ENCODE measurements around the gene DYNC1LI1.
"Not testable (repeated sequence)": the region's sequence is repeated elsewhere in the genome, so short reads cannot be mapped to it uniquely, and the experiment has no call there.

The DYNC1LI1 gene

DNA sequence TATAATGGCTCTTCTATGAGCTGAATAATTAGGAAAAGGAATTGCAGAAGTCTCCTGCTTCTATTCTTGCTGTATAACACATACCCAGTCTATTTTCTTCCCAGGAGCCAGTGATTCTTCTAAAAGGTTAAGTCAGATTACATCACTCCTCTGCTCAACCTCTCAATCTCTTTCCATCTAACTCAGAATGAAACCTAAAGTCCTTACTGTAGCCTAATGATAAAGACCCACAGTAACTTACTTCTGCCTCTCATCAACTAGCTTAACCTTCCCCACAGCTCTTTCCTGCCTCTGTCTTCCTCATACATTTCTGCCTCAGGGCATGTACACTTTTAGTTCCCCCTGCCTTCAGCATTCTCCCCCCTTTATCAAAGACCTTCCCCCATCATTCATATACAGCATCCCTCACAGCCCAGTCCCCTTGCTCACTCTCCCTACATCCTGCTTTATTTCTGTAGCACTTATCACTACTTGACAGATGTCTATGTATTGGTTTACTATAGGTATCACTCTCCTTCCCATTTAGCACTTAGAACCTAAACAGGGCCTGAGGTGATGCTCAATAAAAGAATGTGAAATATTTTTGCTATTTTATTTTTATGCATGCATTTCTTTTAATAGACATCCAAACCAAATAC, 39.5 kb downstream of the DYNC1LI1 start:
- no peak for DNase-seq (ENCODE audit: low read depth)

DNA sequence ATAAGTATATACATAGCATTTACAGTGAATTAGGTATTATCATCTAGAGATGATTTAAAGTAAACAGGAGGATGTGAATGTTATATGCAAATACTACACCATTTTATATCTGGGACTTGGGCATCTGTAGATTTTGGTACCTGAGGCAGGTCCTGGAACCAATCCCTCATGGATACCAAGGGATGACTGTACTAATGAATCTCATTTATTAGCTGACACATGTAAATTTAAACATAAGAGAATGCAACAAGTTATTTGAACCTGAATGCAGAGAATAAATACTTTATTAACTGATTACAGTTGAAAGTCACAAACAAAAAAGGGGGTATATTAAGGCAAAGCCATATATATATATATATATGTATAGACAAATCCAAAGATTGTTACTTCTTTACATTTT, 44.9 kb downstream of the DYNC1LI1 start:
- DNase-seq (ENCODE audit: low read depth): no peak

DNA sequence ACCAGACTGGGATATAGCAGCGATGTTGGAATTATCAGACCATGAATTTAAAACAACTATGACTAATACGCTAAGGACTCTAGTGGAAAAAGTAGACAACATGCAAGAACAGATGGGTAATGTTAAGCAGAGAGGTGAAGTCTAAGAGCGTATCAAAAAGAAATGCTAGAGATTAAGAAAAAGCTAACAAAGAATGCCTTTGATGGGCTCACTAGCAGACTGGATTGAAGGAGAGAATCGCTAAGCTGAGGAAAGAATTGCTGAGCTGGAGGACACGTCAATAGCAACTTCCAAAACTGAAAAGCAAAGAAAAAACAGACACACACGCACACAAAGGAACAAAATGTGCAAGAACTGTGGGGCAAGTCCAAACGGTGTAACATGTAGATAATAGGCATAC, 48.0 kb downstream of the DYNC1LI1 start:
- no peak for DNase-seq (ENCODE audit: low read depth)

DNA sequence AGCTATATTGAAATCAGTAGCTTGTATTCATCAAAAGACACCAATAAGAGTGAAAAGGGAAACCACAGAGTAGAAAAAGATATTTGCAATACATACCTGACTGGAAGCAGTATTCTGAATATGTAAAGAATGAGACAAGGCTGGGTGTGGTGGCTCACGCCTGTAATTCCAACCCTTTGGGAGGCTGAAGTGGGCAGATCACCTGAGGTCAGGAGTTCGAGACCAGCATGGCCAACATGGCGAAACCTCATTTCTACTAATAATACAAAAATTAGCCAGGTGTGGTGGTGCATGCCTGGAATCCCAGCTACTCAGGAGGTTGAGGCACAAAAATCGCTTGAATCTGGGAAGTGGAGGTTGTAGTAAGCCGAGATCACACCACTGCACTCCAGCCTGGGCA, 51.7 kb downstream of the DYNC1LI1 start:
- DNase-seq (ENCODE audit: low read depth): not testable (repeated sequence)

DNA sequence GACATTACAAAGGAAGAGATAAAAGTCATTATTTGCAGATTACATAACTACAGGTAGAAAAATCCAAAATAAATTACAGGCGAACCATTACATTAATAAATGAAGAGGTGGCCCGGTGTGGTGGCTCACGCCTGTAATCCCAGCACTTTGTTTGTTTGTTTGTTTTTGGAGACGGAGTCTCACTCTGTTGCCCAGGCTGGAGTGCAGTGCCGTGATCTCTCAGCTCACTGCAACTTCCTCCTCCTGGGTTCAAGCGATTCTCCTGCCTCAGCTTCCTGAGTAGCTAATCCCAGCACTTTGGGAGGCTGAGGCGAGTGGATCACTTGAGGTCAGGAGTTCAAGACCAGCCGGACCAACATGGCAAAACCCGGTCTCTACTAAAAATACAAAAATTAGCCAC, 53.9 kb downstream of the DYNC1LI1 start:
- not testable (repeated sequence) for DNase-seq (ENCODE audit: low read depth)

DNA sequence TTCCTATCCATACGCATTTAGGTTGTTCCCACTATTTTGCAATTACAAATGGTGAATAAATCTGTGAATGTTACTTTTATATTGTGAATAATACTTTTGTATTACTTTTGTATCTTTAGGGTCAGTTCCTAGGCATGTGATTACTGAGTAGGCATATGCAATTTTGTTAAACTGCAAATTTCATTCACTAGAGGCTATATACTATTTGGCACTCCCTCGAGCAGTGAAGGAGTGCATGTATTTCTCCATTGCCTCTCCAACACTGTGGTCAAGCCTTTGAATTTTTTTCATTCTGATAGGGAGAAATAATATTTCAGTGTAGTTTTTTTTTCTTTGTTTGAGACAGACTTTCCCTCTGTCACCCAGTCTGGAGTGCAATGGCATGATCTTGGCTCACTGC, 59.7 kb downstream of the DYNC1LI1 start:
- no peak for DNase-seq (ENCODE audit: low read depth)

DNA sequence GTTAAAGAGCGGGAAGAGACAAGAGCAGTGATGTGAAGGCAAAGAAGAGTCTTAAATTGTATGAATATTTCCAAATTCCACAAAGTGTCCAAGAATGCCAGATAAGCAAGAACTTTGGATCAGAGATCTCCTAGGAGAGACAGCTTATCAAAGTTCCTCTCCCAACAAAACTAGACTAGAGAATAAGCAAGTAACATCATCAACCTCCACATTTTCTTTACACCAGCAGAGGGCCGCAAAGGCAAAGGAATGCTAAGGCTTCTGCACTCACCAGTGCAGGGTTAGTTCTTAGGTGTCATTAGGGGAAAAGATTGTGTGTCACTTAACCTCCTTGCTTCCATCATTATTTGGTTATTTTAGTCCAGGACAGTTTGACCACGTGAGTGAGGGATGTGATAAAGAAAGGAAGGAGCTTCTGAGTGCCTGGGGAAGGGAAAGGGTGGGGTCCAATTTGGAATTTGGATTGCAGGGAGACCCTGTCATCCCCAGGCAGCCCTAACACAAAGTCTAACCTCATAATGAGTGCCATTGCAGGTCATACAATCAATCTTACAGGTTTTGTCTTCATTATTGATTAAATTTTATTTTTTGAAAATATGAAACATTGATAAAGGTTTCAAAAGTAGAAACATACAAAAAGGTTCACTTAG, 60.5 kb downstream of the DYNC1LI1 start:
- no peak for DNase-seq (ENCODE audit: low read depth)

DNA sequence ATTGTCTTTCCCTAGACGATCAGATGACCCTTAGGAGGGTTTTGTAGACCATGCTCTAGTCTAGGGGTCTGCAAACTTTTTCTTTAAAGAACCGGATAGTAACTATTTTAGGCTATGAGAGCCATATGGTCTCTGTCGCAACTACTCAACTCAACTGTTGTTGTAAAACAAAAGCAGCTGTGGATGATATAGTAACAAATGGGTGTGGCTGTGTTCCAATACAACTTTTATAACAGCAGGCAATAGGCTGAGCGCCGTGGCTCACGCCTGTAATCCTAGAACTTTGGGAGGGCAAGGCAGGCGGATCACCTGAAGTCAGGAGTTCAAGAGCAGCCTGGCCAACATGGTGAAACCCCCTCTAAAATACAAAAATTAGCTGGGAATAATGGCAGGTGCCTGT, 61.9 kb downstream of the DYNC1LI1 start:
- no peak for DNase-seq (ENCODE audit: low read depth)

DNA sequence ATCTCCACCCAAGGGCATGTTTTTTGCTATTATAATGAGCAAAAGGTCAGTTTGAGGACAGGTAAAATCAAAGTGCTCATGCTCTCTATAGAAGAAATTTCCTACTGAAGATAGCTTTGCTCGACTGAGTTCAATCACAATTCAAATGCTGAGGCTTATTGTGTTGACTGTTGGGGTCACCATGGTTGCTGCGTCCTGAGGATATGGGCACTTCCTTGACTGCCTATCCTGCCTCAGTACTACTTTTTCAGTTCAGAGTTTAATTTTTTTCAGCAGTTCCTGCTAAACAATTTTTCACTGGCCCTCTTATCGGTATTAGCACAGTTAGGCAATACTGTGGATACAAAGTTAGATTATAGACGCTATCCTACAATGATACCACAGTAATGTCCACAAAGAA, 64.2 kb downstream of the DYNC1LI1 start:
- DNase-seq (ENCODE audit: low read depth): no peak

DNA sequence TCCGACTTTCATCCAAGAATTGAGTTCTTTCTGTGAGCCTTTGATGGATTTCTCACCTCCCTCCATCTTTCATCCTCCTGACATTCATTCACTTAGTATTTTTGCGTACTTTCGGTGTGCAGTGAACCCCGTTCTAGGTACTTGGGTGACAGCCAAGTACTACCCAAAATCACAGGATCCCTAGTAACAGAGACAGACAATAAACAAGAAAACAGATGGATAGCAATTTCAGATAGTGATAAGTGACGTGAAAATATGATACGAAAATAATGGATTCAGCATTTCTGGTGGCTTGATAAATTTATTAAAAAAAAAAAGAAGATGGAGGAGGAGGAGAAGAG, 67.7 kb downstream of the DYNC1LI1 start:
- DNase-seq (ENCODE audit: low read depth): peak; percentile 17

DNA sequence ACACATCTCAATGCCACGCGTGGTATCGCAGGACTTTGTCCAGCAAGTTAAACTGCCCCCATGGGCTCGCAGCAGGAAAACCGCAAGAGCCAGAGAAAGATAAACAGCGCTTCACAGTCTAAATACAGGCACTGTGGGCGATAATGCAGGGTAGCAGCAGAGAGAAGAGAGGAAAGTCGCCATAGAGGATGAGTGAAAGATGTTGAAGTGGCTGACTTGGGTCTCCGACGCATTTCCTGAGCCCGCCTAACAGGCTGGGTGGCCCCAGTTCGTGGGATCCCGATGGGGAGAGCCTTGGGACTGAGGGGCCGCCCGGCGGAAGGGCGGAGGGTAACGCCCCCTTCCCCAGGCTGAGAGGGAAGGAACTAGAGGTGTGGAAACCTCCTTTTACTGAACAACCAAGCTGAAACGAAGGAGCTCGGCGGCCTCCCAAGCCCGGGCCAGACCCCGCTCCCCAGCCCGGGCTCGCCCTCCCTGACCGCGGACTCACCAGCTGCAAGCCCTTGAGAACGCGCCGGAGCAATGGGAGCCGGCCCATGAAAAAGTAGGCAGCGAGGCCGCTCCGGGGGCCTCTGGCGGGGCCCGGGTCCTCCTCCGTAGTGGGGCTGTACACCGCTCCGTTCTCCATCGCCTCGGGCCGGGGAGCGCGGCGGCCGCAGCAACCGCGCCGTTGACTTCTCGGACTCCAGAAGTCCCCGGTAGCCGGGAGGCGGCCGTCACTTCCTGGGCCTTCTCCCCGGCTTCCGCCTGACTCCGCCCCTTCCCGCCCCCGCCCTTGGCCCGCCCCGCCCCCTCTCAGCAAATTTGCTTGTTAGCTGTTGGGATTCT, 68.3 kb downstream of the DYNC1LI1 start, which contains the start of gene CMTM6:
Gene CMTM6, minus strand, starts transcription at position 735 of the 828 bp plus-strand sequence. Its CDS starts 107 bp downstream, at position 628.
- DNase-seq (ENCODE audit: low read depth): peak; percentile 58

DNA sequence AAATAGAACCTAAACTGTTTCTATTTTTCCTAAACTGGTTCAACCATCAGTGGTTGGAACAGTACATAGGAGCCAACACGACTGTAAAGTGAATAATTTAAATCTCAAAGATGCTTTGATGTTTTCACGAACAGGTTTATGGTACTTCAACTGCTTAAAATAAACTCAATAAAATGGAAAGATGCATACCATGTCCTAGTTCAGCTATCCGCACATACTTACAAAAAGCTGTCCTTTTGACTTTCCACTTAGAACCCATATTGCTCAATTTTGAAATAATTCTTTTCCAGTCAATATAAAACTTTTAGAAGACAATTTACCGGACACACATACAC, 68.9 kb downstream of the DYNC1LI1 start:
- no peak for DNase-seq (ENCODE audit: low read depth)

DNA sequence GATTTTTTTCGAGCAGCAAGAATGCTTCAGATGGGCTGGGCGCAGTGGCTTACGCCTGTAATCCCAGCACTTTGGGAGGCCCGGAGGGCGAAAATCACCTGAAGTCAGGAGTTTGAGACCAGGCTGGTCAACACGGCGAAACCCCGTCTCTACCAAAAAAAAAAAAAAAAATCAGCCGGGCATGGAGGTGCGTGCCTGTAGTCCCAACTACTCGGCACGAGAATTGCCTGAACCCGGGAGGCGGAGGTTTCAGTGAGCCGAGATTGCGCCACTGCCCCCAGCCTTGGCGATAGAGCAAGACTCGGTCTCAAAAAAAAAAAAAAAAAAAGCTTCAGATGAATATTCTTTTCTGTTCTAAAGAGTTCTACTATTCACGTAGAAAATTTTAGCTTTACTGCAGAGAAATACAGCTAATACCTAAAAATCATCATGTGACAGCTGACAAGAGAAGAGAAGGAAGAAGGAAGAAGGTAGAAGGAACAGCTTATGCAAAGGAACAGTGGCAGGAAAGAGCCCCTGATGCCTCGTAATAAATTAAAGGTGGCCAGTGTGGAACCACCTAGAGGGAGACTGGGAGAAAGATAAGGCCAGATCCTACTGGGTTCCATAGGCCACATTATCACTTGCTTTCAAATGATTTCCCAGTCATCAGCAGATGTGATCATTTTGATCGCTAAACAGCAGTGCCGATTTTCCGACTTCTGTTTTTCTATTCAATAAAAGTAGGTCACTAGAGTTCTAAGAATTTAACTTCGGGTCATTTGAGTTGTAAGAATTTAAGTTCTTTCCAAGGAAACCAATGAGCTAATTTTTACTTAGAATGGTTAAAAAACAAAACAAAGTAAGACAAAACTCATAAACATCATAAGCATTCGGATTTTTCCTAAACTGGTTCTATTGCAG, 69.5 kb downstream of the DYNC1LI1 start:
- no peak for DNase-seq (ENCODE audit: low read depth)

DNA sequence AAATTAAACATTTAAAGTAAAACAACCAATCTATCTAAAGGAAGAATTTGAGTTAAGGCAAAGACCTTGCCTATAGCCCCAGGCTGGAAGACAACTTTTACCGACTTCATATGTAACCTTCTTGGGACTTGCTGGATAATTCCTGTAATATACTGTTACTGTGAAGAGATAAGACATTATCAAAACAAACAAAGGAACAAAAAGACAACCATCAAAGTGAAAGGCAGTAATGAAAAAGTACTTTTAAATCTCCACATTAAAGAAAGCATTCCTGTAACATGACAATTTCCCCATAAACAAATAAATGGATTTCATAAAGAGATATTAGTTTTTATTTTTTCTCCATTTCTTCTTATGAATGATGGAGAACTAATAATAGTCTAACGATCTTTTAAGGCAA, 70.4 kb downstream of the DYNC1LI1 start:
- DNase-seq (ENCODE audit: low read depth): no peak

DNA sequence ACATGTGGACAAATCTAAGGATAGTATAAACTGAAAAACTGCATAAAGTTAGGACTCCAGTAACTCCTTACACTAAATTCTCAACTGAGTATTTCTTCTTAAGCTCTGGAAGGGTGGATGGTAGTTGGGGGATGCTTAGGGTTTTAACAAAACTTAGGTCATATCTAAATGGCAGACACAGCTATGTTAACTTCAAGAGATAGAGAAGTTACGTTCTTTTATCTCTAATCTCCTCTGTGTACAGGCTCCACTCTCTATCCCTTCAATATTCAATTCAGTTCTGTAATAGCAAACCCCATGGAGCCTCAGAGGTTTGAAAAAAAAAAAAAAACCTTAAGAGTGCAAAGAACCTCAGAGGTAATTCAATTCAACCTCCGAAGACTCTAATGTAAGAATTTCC, 71.1 kb downstream of the DYNC1LI1 start:
- no peak for DNase-seq (ENCODE audit: low read depth)

DNA sequence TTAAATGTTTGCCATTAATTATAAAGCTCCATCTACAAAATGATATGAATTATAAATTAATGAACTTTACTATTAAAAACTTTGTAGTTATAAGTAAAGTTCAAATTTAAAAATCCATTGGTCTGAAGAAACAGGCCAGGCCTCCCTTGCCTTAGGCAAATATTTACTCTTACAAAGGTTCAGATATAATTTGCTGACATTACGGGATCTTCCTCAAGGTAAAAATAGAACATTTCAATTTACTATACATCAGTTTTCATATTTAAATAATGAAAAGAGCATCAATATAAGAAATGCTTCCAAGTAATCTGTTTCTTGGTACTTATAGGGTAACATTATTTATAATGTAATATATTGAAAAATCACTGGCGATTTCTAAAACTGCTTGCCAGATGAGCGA, 71.7 kb downstream of the DYNC1LI1 start:
- no peak for DNase-seq (ENCODE audit: low read depth)

DNA sequence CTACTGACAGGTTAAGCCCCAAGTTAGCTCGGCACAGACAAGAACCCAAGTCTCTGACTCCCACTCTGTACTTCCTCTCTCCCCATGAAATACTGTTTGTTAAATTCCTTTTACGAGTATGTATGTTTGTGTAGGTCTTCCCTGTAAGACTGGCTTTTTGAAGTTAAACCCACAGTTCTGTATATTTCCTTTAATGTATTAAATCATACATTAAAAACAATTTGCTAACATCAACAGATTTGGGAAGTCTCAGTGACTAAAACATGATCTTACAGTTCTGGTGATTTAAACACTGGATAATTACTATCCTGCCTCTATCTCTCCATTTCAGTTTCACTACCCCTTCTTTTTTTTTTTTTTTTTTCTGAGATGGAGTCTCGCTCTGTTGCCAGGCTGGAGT, 72.4 kb downstream of the DYNC1LI1 start:
- no peak for DNase-seq (ENCODE audit: low read depth)

DNA sequence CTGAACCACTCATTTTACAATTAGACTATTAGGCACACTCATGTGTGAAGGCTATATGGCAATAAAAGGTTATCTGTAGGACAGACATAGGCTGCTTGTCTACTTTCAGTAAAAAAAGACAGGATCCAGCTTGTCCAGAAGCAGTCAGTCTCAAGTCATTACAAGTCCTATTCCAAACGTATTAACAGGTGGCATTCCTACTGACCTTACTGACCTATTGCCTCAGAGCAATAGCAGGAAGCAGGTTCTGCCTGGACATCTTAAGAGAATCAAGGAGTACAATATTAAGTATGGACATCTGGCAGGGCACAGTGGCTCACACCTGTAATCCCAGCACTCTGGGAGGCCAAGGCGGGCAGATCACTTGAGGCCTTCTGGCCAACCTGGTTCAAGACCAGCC, 75.0 kb downstream of the DYNC1LI1 start:
- no peak for DNase-seq (ENCODE audit: low read depth)

DNA sequence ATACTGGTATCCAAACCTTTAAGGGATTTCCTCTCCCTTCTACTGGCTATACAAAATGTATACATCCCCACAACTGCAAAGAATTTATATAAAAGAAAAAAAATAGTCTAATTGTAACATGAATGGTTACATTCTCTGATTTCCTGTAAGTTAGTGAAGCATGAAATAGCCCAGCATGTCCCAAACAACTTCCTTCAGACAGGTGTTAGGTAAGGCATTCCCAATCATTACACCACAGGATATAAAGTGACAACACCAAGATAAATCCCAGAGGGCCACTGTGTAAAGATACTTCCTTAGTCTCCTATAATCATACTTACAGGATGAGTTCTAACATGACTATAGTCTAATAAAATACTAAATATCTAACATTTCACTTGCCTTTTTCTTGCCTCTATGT, 75.6 kb downstream of the DYNC1LI1 start:
- DNase-seq (ENCODE audit: low read depth): no peak

DNA sequence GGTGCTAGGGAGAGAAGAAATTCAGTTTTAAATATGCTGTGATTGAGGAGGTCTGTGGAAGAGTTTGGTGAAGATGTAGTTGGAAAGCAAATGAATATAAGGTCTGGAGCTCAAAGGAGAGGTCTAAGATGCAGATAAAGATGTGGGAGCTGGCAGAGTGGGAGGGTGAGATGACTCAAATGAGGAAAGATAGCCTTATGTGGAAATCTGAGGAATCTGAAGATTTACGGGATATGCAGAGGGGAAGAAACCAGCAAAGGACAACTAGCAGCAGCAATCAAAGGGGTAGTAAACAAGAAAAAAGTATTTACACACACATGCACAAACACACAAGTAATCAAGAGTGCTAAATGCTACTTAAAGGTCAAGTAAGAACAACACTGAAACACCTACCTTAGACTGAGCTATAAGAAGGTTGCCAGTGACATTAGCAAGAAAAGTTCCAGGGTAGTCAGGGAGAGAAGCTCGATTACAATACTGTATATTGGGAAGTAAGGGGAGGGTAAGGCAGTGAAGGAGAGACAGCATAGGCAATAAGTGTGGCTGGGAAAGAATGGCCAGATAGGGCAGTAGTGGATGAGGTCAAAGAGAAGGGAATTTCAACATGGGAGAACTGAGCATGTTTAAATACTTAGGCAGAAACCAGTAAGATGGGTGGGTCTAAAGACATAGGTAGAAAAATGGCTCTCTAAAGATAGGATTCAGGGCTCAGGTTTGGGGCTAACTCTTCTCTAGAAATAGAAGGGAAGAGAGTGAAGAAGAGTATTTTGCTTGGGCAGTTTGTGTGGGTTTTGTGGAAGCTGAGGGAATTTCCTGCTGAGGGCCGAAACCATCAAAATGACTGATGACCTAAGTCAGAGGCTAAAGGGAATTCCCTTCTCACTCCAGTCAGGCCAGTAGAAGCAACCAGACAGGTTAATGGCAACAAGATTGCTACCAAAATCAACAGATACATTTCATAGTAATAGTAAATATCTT, 76.9 kb downstream of the DYNC1LI1 start:
- no peak for DNase-seq (ENCODE audit: low read depth)

Data from HS-27A (cell line).